ENCODE data around the gene HOXB7. TPM values are rescaled to one million over a fixed set of nuclear protein-coding genes. Genes with fewer than 3 reads are reported as not detected.
A peak's percentile ranks its signal among the peaks of the same experiment; 100 is the strongest.

The HOXB7 gene
- total RNA-seq, 3 donors from 2014 or later: 10.9 to 29.1 (median 22.4) TPM

- ATAC-seq (peak; percentile 80), DNase-seq (peak; percentile 79 to 90 (median 84))
- Histone ChIP-seq H3K4me3 (peak overlapping the region; percentile 45), H3K4me1 (ENCODE audit: low read depth) (peaks cover 5% of the 10 kb centered on the region), H3K36me3 (ENCODE audit: low read depth) (no peaks in the 10 kb centered on the region), H3K9me3 (no peaks in the 10 kb centered on the region)
- no peak for TF ChIP-seq CTCF (IDR thresholded peaks at IDR 0.05)
- intact Hi-C loops (cut with DNase I, micrococcal nuclease): no loop called here
These were observed 35.6 kb upstream of the HOXB7 start for GRCh38 chr17:48646183-48647102.

GRCh38 chr17:48645639-48646182, 34.9 kb upstream of the HOXB7 start:
- DNase-seq: peak in 1 of 3 donors; percentile 25
- peak overlapping the region; percentile 45 for H3K4me3 ChIP-seq
- H3K4me1 ChIP-seq (ENCODE audit: low read depth): peaks cover 5% of the 10 kb centered on the region
- no peaks in the 10 kb centered on the region for H3K9me3 ChIP-seq
- no peaks in the 10 kb centered on the region for H3K36me3 ChIP-seq (ENCODE audit: low read depth)
- TF ChIP-seq CTCF (IDR thresholded peaks at IDR 0.05): no peak
- intact Hi-C loops (cut with DNase I, micrococcal nuclease): no loop called here
- ATAC-seq: no peak

- intact Hi-C loops (cut with DNase I, micrococcal nuclease): no loop called here
- no peaks in the 10 kb centered on the region for H3K36me3 ChIP-seq (ENCODE audit: low read depth)
- peak overlapping the region; percentile 45 for H3K4me3 ChIP-seq
- H3K4me1 ChIP-seq (ENCODE audit: low read depth): peaks cover 5% of the 10 kb centered on the region
- no peaks in the 10 kb centered on the region for H3K9me3 ChIP-seq
- DNase-seq (peak in 1 of 3 donors; percentile 20), ATAC-seq (no peak)
- no peak for TF ChIP-seq CTCF (IDR thresholded peaks at IDR 0.05)
These were observed 34.2 kb upstream of the HOXB7 start for GRCh38 chr17:48644910-48645557.

GRCh38 chr17:48644159-48644558, 33.3 kb upstream of the HOXB7 start:
- peak in 2 of 3 donors; percentile 16 to 36 for DNase-seq
- Histone ChIP-seq H3K9me3 (no peaks in the 10 kb centered on the region), H3K4me3 (no peak overlapping the region), H3K36me3 (ENCODE audit: low read depth) (no peaks in the 10 kb centered on the region), H3K4me1 (ENCODE audit: low read depth) (peaks cover 5% of the 10 kb centered on the region)
- no peak for TF ChIP-seq CTCF (IDR thresholded peaks at IDR 0.05)
- intact Hi-C loops (cut with DNase I, micrococcal nuclease): no loop called here
- ATAC-seq: no peak

- Histone ChIP-seq H3K9me3 (no peaks in the 10 kb centered on the region), H3K36me3 (ENCODE audit: low read depth) (no peaks in the 10 kb centered on the region), H3K4me1 (ENCODE audit: low read depth) (peaks cover 5% of the 10 kb centered on the region), H3K4me3 (no peak overlapping the region)
- TF ChIP-seq CTCF (IDR thresholded peaks at IDR 0.05): no peak
- ATAC-seq: no peak
- DNase-seq: peak in 1 of 3 donors; percentile 17
- intact Hi-C loops (cut with DNase I, micrococcal nuclease): no loop called here
These were observed 32.8 kb upstream of the HOXB7 start for GRCh38 chr17:48643697-48644012.
